ENCODE measurements around the gene FSTL1.

Gene FSTL1

DNA sequence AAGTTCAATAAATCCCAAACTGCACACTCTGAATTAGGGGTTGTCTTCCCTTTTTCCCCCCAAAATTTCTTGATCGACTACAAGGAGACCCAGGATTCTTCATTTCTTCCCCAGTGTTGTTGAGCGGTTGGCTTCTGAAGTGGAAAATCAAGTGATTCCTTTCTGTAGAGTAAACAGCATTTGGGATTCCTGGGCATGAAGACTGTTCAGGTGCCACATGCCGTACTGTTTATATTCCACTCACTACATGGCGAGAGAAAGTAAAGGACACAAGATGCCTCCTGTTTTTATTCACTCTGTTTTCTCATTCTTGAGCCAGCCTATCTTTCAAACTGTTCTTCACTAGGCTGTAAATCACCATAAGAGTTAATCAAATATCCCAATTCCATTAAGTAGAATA, 12.6 kb downstream of the FSTL1 start:
- DNase-seq = no peak

DNA sequence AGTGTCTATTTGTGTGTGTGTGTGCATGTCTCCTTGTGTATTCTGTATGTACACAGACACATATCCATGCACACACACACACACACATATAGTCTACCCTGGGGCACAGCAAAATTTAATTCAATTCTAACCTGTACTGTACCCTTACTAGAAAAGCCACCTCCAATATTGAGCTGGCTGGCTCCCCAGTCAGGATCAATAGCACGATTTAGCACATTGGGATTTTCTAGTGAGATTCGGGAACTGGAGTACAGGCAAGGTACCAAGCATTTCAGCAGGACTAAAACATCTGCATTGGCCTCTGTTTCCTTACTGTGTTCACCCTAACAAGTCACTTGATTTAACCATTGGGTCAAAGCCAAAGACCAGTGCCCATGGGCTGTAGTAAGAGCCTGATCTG, 13.2 kb downstream of the FSTL1 start:
- DNase-seq = no peak

DNA sequence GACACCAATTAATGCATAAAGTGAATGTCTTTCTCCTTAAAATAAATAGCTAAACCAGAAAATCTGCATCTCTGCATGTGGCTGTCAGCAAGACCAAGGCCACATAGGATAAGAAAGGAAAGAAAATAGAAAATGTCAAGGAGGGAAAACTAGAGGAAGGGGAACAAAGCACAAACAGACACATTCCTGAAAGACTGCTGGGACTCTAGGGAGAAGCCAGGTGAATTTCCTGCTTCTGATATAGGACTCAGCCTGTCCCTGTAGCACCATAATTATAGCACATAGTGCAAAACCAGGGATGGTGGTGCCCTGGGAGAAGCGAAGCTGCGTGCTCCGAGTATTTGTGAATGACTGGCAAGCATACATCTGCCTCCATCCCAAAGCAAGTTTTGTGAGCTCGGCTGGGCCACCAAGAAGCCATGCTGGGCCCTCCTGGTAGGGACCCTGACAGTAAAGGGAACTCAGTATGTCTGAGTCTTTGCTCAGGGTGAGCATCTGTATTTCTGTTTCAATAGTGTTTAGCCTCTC, 14.2 kb downstream of the FSTL1 start:
- DNase-seq = no peak

DNA sequence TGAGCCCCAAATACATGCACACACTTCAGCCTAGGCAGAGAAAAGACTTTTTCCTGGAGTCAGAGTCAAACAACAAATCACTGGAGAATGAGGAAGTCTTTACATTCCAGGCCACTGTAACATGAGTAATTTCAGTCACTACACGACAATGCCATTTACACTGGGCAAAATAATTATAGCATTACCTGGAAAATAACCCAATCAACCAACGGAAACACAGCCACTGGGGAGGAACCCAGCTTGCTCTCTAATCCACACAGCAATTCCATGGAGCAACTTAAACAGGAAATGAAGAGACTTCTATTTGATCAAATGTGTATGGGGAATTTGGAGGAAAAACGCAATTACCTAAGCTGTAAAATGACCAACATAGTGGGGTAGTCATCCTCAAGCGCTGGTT, 15.2 kb downstream of the FSTL1 start:
- no peak for DNase-seq

DNA sequence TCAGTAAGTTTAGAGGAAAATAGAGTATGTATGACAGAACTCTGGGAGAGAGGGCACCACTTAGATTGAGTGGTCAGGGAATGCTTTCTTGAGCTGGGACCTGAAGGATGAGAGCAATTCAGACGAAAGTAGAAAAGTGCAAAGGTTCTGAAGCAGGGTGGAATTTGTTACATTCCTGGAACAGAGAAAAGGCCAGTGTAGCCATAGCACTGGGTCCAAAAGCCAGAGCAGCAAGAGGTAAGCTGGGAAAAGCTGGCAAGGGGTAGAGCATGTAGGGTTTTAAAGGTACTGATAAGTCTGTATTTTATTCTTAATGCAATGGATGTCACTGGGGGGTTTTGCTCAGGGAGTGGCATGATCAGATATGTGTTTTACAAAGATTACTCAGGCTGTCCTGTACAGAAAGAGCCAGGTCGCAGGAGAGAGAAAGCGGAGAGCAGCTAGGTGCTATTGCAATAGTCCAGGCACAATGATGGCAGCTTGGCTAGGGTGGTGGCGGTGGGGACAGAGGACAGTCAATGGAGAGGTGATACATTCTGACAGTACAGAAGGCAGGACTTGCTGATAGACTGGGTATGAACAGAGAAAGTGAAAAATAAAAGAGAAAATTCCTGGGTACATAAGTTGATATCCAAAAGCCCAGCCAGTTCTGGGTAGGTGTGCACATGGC, 17.0 kb downstream of the FSTL1 start:
- no peak for DNase-seq

DNA sequence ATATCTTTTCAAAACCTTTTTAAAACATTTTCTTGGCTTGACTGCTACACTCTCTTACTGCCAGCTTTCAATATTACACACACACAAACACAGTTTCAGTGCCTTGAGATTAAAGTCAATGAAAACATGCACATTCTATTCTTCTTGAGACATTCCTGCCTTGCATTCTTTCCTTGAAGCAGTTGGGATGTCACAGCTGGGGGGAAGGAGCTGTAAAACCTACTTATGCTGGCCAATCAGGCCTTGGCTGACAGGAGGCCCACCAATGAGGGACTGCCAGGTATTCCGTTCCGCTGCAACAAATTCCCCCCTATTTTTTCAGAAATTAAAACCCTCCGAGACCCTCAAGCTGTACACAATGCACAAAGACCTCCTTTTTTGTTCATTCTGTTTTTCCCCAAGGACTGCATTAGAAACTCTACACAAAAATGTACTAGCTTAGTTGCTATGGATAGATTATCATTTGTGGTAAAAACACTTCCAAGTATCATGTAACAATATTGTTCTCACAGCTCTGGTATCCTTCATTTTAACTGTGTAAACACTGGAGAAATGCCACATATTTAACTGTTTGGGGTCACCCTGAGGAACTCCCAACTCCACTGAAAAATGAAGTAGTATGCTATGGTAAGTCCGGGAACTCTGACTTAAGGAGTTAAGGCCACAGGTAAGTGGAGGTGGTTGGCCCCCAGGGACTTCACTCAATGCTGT, 18.5 kb downstream of the FSTL1 start:
- DNase-seq = no peak

DNA sequence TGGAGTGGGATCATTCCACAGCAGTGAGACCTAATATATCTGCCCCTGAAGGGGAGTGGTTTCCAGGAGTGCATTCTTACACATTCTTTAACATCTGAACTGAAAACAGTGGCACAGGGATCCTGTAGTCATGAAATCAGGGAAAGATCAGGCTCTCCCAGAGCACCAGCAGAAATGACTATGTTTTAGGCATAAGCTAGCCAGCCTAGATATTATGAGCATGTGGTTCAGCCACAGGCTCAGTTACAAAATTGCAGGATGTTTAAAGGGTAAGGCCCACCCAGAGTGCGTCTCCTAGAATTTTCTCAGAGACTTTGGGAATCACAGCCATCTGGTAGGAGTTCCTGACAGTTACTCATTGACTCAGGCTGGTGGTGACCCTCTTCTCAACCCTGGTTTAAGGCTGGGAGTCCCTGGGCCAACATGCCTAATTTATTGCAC, 20.9 kb downstream of the FSTL1 start:
- no peak for DNase-seq

DNA sequence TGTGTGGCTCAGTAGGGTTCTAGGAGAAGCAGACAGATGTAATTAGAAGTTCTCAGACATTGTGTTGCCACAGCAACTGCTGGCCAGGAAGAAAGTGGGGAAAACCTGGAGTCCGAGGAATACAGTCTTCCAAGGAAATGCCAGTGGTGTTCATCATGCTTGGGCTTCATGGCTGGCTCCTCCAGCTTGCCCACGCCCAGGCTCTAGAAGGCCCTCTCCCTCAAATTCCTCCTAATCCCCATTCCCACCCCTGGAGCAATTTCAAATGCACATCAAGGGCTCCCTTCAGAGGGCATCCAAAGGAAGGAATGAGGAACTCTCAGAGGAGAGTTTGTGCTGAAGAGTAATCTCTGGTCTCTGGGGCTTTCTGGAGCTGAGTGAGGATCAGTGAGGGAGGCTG, 21.9 kb downstream of the FSTL1 start:
- no peak for DNase-seq

DNA sequence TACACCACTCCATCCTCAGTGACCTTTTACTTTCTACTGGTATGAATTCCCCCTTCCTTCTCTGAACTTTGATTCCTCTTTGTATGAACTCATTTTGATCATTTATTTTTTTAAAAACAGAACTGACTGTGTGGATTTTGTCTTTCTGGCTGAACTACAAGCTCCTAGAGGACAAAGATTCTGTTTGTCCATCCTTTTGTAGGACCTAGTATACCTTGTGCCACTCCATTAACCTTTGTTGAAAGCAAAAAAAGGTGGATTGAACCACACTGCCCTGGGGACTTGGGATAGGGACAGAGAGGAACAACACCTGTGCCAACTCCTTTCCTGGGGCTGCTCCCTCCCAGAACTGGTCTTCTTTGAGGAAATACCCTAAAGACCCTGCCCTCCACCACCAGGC, 23.6 kb downstream of the FSTL1 start:
- DNase-seq = no peak

DNA sequence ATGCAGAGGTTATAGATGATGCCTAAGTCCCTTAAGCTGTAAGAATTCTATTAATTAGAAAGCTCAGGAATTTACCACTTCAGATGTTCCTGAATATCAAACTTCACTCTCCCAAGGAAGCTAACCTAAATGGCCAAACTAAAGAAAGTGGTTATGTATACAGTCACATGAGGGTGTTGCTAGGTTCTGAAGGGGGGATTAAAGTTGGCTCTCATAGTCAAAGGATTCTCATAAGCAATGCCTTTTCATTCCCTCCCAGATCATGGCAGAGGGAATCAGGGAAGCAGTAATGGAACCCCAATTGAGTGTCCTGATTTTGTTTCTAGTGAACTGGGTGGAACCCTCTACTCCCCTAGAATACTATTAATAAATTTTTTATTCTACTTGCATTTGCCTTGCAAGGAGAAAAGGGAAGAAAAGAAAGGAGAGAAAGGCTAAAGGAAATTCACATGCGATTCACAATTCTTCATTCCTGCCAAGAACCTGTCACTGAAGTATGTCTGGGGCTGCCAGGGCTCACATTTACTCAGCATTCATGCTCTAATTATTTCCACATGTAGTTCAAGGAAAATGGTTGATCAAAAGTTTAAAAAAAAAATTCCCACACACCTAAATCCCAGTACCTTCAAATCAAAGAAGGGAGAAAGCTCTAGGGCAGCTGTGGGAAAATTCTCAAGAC, 25.1 kb downstream of the FSTL1 start:
- DNase-seq = no peak

DNA sequence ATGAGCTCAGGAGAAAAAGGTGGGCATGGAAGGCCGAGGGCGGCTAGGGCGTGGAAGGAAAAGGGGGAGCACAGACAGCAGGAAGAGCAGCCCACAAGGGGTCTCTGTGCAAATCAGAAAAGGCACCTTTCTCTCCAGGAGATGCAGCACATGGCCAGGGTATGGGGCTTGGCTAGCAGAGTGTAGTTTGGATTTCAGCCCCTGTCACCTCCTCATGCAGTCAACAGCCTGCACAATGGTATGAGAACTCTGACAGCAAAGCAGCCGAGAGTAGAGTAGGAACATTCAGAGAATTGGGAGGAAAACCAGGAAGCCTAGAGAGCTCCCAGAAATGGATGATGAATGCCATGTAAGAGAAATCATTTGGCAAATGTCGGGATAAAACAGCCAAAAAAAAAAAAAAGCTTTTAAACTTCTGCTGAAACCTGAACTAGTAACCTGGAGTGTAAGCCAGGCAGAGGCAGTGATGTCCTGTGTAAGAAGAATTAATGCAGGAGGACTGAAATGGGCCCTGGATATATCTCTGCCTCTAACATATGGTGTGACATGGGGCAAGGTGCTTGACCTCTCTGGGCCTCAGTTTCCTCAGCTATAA, 25.7 kb downstream of the FSTL1 start:
- no peak for DNase-seq

DNA sequence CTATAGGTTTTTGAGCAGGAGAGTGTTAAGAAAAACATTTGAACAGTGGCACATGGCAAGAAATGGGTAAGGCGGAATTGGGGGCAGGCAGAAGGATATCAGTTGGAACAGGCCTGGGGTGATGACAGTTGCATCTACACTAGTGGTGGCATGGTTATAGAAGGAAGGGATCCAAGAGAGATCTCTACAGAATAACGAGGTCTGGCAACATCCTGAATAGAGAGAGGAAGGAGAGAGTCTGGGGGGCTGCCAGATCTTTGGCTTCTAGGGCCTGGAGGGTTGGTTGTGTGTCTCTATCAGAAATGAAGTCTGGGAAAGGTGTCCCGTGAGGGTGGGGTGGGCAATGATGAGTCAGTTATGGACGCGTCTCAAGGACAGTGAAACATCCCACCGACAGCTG, 26.3 kb downstream of the FSTL1 start:
- DNase-seq = no peak

DNA sequence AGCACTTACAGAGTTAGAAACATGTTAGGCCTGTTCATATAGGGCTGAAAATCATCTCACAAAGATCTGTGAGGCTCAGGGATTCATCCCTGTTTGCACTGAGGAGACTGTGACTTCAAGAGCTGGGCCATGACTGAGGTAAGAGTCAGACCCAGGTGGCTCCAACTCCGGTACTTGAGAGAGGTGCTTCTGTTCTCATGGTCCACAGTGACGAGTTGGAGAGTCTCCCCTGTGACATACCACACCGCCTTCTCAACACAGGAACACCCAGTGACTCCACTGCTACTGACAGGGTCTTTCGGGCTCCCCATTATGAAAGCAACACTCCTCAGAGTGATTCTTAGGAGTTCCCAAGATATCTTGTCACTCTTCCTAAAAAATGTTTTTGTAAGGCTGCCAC, 27.4 kb downstream of the FSTL1 start:
- DNase-seq = no peak

DNA sequence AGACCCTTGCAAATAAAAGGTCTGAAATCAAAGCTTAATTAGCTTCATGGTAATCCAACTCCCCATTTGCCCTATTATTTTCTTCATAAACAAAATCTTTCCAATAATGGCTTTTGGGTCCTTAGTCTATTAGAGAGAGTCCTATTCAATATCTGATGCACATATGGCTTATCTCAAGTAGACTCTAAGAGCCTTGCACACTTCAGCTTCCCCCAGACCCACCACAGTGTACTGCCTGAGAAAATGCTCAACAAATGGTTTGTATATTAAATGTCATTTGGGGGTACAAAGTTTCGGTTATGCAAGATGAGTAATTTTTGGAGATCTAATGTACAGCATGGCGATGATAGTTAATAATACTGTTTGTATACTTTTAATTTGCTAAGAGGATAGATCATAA, 28.9 kb downstream of the FSTL1 start:
- DNase-seq = no peak

DNA sequence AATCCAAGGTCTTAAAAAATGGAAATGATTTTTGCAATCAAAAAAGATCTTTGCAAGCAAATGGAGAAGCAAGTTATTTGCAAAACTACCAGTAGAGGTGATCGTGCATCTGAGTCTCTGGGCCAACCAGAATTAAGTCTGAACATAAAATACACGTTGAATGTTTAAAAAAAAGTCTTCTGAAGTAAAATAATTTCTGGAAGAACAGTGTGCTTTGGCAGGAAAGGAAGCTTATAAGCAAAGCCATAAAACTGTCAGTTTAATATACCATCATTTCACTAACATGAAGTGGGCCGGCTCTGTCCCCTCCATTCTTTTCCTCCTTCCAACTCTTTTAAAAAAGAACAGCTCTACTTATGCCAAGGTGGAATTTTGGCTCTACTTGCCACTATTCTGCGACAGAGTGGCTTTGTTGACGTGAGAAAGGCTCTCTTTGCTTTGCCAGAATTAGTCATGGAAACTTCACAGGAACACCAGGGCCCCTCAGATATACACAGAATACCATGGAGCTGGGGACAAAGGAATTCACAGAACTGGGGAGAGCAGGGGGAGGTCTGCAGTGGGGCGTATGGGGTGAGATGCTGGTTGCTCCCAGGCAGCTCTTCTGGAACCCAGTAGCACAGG, 29.8 kb downstream of the FSTL1 start:
- no peak for DNase-seq

DNA sequence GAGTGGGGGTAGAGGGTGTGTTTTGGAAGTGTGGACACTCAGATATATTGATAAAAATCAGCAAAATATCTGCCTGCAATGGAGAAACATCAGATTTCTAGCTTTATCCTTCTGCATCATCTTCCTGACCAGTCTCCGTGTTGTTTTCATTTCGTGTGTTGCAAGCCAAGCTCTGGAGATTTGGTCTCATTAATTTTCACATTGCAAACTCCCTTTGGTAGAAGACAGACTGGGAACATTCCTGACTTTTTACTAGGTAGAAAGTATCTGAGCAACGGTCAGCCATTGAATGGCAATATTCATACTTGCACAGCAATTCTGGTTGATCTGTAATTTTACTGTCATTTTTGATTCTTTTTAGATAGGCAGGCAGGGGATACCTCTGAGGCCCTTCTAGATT, 30.4 kb downstream of the FSTL1 start:
- DNase-seq = no peak

DNA sequence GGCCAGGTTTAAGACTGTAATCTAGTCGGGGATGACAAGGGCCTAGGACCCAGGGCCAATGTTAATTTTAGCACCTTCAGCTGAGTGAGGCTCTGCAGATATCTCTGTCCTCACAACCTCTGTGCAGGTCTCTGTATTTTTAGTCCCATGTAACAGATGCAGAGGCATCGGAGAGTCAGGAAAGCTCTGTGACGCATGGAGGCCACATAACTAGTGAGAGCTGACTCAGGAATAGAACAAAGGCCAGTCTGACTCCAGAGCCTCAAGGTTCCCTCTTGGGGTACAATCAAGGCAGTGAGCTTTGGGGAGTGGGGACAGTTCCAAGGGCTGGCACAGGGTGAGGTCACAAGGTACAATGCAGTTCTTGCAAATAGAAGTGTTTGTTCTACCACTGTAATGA, 31.0 kb downstream of the FSTL1 start:
- no peak for DNase-seq

DNA sequence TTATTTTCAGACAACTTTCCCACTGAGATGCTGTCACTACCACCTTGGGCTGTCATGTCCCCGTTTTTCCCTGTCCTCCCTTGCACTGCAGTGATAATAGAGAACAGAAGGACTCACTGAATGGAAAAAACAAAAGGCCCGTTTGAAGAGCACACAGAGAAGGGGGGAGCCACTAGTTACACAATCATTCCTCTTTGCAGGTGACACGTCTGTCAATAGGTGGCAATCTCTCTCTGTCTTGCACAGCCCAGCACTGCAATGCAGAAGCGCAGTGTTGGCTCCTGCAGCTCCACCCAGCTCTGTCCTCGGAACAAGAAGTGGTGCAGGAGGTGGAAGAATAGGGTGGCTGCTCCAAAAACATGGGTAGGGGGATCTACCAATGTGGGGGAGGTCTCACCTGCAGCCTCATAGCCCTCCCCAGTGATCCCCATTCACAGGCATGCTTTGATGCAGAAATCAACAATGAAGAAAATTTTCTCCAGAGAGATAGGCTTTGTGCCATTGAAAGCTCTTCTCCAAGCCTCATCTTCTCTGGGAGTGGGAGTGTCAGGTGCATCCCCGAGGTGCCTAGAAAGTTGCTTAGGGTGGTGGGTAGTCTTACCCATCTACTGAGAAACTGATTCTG, 31.8 kb downstream of the FSTL1 start:
- peak; percentile 60 for DNase-seq

DNA sequence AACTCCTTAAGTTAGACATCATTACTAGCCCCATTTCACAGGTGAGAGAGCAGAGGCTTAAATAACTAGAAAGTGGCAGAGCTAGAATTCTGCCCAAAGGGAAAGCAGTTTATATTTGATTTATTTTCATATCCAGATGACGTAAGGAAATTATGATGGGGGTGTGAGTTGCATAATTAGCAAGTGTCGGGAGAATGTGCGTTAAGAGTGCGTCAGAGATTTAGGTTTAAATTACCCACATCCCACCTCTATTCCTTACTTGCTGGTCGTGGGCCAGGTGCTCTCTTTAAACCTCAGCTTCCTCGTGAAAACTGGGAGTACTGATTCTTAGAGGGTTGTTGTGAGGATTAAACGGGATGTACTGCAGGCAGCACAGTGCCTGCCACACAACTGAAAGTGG, 32.3 kb downstream of the FSTL1 start:
- no peak for DNase-seq

DNA sequence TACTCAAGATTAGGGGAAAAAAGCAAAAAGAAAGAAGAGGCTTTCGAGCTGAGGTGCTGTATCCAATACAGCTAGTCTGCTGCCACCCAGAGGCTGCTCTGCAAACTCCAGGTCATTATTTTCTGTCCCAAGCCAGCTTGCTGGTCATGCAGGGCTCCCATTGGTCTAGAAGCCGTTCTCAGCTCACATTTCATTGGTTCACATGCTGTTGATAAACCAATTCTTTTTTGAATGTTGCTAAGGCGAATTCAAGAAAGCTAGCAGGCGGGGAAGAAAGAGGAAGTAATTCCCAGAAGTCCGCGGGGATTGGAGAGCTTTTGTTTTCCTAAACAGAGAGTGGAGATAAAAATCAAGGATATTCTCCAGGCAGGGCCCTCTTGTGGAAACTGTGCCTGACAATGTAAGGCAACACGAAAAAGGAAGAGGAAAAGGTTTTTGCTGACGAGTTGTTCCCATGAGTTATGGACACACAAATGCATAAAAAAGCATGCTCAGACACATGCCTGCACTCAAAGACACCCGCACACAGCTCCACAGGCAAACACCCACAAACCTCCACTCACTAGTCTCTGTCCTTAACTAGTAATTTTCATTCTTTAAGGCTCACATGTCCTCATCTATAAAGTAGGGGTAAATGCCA, 33.4 kb downstream of the FSTL1 start:
- peak; percentile 97 for DNase-seq

DNA sequence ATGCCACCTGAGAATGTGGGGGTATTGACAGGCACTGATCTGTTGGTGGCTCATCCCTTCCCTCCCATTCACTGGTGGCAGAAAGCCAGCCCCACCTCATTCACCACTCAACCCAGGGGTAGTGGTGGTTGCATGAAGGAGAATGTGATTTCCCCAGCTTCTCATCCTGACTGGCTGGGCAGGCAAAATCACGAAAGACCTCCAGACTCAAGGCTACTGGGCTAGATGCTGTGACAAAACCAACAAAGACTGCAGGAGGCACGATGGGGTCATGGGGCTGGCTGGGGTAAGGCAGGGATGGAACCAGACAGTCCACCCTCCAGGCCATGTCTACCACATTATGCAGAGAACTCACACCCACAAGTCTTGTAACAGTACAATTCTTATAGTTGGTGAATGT, 33.9 kb downstream of the FSTL1 start:
- DNase-seq = no peak

DNA sequence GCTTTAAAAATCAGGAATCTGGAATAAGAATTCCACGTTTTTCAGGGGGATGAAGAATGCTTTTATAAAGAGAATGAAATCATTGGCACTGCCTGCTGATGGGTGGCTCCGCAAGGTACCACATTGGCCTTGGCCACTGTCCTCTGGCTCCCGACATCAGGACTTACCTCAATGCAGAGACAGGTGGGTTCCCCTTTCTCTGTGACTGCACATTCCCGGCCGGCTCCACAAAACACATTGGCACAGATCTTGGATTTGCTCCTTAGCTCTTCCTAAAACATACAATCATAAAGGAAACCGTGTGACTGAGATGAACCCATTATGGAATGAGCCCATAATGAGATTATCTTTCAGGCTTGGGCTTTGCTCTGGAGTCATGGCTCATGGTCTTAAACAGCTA, 35.0 kb downstream of the FSTL1 start:
- DNase-seq = no peak
